ENCODE data around the gene ABCB1.
"Not testable (repeated sequence)": the region's sequence is repeated elsewhere in the genome, so short reads cannot be mapped to it uniquely, and the experiment has no call there.

The ABCB1 gene

GRCh38 chr7:87511510-87511909, 89.2 kb downstream of the ABCB1 start:
- DNase-seq: no peak

DNA sequence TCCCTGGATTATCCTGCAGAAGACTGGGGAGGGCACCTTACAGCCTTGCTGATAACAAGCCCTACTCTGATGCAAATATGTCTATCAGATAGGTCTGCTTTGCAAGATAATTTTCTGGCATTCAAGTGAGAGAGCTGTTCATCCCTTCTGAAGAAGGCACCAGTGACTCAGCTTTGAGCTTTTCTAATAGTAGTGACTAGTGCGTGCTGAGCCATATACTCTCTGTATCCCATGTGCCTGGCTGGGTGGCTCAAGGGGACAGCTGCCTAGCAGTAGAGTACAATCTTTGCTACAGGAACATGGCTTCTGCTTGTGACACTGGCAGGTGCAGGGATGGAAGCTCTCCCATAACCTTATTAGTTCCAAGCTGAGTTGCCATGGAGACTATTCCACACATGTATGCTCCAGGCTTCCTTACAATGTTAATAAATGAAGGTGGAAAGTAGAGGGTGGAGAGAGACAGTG, 90.2 kb downstream of the ABCB1 start:
- no peak for DNase-seq

GRCh38 chr7:87507446-87507845, 93.2 kb downstream of the ABCB1 start:
- no peak for DNase-seq

- DNase-seq: no peak
These were observed 94.2 kb downstream of the ABCB1 start for GRCh38 chr7:87506246-87507180.

- DNase-seq: no peak
These were observed 95.0 kb downstream of the ABCB1 start for GRCh38 chr7:87505557-87506245.

DNA sequence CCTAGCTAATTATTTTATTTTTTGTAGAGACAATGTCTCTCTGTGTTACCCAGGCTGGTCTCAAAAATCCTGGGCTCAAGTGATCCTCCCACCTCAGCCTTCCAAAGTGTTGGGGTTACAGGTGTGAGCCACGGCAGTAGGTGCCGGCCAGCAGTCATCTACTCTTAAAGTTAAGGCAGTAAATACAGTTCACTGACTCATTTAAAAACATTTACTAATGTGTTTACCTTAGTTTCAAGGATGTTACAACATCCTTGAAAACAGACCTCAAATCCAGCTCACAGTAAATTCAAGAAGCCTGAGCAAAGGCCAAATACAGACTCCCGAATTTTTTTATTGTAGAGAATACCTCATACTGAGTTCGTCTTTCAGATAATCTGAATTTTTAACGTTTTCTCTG, 95.6 kb downstream of the ABCB1 start:
- no peak for DNase-seq

GRCh38 chr7:87499494-87499893, 101.2 kb downstream of the ABCB1 start:
- DNase-seq: no peak

DNA sequence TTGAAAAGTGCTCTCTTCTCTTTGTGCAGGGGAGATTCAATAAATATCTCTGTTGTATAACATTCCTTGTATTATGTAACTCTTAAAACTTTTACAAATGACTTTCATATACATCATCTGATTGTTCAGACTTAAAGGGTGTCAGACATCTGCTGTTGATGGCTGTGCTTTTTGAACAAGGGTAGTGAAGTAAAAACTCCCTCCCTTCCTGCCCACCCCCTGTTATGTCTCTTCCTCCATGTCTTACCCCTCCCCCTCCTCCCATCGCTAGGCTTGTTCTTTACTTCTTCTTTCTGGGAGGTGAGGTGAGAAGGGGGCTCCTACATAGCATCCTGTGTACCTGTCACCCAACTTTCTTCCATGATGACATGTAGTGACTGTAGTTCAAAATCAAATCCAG, 101.8 kb downstream of the ABCB1 start:
- no peak for DNase-seq

DNA sequence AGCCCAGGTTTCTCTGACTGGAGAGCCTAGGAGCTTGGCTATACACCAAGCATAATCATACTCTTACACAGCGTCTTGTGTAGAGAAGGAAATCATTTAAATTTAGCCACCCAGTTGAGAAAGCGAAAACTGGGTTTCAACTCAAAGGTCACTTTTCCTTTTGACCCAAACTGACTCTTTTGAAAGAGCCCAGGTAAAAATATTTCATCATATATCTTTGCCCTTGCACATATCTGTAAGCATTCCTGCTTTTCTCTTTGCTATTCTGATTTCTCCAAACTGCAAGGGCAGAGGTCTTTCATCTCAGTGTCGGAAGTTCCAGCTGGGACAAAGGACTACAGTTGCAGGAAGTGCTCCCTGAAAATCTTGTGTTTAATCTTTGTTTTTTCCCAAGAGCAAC, 103.2 kb downstream of the ABCB1 start:
- no peak for DNase-seq

DNA sequence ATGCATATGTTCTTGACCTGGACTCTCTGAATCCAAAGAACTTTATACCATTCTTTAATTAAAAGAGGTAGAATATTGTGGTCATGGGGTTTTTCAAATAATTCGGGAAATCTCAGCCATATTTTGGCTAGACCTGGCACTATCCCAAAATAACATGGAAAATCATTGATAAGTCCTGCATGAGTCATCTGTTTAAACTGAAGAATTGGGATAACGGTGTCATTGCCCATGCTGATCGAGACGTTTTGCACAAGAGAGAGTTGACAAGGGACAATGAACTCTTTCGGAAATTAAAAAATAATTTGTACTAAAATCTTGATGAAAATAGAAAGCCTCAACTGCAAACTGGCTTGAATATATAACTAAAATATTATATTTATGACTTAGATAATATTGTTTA, 105.3 kb downstream of the ABCB1 start:
- no peak for DNase-seq

- DNase-seq: no peak
These were observed 106.2 kb downstream of the ABCB1 start for GRCh38 chr7:87494454-87494853.

DNA sequence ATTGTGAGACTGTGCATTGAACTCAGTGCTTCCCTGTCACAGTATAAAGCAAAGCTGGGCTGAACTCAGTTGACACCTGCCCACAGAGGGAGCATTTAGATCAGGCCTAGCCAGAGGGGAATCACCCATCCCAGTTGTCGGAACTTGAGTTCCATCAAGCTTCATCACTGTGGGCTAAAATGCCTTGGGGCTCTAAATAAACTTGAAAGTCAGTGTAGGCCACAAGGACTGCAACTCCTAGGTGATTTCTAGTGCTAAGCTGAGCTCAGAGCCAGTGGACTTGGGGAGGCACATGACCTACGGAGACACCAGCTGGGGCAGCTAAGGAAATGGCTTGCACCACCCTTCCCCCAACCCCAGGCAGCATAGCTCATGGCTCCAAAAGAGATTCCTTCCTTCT, 117.6 kb downstream of the ABCB1 start:
- no peak for DNase-seq

- DNase-seq: no peak
These were observed 118.6 kb downstream of the ABCB1 start for GRCh38 chr7:87482115-87482514.

- no peak for DNase-seq
These were observed 120.3 kb downstream of the ABCB1 start for GRCh38 chr7:87480386-87480785.

GRCh38 chr7:87479951-87480350, 120.7 kb downstream of the ABCB1 start:
- no peak for DNase-seq

DNA sequence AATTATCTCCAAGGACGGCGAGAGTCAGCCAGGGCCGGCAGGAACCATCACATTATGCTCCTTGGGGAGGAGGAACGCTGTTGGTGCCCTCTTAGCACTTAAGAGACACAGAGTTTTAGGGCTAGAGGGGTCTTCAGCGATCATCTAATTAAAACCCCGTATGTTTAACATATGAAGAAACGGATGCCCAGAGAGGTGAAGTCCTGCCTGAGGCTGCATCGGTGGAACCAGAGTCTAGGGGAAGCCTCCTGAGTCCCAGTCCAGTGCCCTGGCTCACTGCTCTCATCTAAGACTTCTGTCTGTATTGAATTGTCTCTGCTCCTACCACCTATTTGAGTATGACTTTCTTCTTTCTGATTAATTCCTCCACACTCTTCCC, 124.5 kb downstream of the ABCB1 start:
- no peak for DNase-seq

- no peak for DNase-seq
These were observed 125.1 kb downstream of the ABCB1 start, which contains the start of gene ABCB4 for GRCh38 chr7:87475359-87476178. ABCB4 (minus strand) TSS chr7:87475680; CDS start chr7:87475465, 215 bp downstream.

- DNase-seq: no peak
These were observed 125.9 kb downstream of the ABCB1 start for GRCh38 chr7:87474533-87475358.

DNA sequence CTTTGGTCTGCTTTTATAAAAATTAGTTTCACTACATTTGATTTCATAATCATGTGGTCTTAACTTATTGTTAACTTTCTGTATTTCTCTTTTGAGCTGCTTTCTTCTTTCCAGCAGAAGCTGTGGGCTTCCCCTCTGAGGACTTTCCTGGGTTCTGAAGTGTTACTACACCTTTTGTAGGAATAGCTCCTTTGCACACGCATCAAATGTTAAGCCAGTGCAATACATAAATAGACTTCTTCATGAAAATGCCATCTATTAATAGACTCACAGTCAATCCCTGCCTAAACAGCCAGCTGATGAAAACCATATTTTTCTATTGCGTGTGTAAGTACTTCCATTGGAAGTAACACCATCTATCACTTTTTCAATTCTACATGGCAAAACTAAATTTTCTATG, 126.7 kb downstream of the ABCB1 start:
- DNase-seq: no peak

- DNase-seq: no peak
These were observed 127.5 kb downstream of the ABCB1 start for GRCh38 chr7:87473192-87473591.

- no peak for DNase-seq
These were observed 129.2 kb downstream of the ABCB1 start for GRCh38 chr7:87471473-87471872.

DNA sequence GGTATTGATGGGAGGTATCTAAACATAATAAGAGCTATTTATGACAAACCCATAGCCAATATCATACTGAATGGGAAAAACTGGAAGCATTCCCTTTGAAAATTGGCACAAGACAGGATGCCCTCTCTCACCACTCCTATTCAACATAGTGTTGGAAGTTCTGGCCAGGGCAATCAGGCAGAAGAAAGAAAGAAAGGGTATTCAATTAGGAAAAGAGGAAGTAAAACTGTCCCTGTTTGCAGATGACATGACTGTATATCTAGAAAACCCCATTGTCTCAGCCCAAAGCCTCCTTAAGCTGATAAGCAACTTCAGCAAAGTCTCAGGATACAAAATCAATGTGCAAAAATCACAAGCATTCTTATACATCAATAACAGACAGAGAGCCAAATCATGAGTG, 131.5 kb downstream of the ABCB1 start:
- DNase-seq: not testable (repeated sequence)

All from activated T-cell treated with anti-CD3 and anti-CD28 coated beads, Interleukin-2, amount 50 U/mL, for 1 hour (primary cell).